ENCODE data around the gene ZNF521.

- TF ChIP-seq POLR2A (IDR thresholded peaks at IDR 0.05; ENCODE audit: low read depth, low read length) (no peak), TAF1 (IDR thresholded peaks at IDR 0.05; ENCODE audit: low read depth, low read length) (no peak), POLR2AphosphoS5 (IDR thresholded peaks at IDR 0.05; ENCODE audit: low read depth, low read length) (no peak)
Measured at GRCh38 chr18:25275412-25276001, 76.5 kb downstream of the ZNF521 start.

Measured in GM12891 (cell line).